T-helper 1 cell treated with Interleukin-12 subunit alpha and Interleukin-12 subunit beta and Interleukin-4 antibody, amounts not matched to agents 30 μg/mL and 1 μg/mL, for 36 hours (primary cell): ENCODE data around the gene ATF4.

ENCODE experiments used
- H3K27ac Mint-ChIP-seq: one replicate; pipeline ENCODE4 v1.8.0; 2021; ENCODE audit warnings: mild to moderate bottlenecking, mixed read lengths
- H3K27me3 Mint-ChIP-seq: one replicate; pipeline ENCODE4 v1.8.0; 2021; ENCODE audit warnings: low read depth, mixed read lengths
- H3K36me3 Mint-ChIP-seq: one replicate; pipeline ENCODE4 v1.8.0; 2021; ENCODE audit warnings: low read depth, mixed read lengths
- H3K4me1 Mint-ChIP-seq: one replicate; pipeline ENCODE4 v1.8.0; 2021; ENCODE audit warnings: low read depth, mixed read lengths
- H3K4me3 Mint-ChIP-seq: one replicate; pipeline ENCODE4 v1.8.0; 2021; ENCODE audit warnings: mild to moderate bottlenecking, moderate library complexity, mixed read lengths
- H3K9me3 Mint-ChIP-seq: one replicate; pipeline ENCODE4 v1.8.0; 2021; ENCODE audit warnings: mixed read lengths

Gene ATF4

DNA sequence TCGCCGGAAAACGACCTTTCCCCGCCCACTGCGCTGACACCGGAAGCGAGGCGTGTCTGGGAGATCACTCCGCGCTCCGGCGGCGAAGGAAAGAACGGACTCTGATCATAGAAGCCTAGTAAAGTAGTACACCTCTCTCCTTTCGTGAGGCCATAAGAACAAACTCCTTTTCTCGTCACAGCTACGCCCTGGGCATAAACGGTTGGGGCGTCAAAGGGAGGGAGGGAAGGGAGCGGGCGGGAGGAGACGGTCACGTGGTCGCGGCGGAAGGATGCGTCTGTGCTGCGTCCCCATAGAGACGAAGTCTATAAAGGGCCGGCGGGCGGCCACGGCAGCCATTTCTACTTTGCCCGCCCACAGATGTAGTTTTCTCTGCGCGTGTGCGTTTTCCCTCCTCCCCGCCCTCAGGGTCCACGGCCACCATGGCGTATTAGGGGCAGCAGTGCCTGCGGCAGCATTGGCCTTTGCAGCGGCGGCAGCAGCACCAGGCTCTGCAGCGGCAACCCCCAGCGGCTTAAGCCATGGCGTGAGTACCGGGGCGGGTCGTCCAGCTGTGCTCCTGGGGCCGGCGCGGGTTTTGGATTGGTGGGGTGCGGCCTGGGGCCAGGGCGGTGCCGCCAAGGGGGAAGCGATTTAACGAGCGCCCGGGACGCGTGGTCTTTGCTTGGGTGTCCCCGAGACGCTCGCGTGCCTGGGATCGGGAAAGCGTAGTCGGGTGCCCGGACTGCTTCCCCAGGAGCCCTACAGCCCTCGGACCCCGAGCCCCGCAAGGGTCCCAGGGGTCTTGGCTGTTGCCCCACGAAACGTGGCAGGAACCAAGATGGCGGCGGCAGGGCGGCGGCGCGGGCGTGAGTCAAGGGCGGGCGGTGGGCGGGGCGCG is at the start of gene ATF4:
Gene ATF4 (plus strand): TSS at position 337 of the 880 bp plus-strand sequence. CDS start 884 bp downstream, outside the sequence.
- no peaks in the 10 kb centered on the region for H3K9me3 Mint-ChIP-seq
- H3K36me3 Mint-ChIP-seq, result peaks cover 57% of the 10 kb centered on the region
- peak within 1 kb of the TSS; percentile 91 for H3K4me3 Mint-ChIP-seq
- peak within 1 kb of the TSS; percentile 97 for H3K27ac Mint-ChIP-seq
- peaks cover 3% of the 10 kb centered on the region for H3K27me3 Mint-ChIP-seq
- peaks cover 50% of the 10 kb centered on the region for H3K4me1 Mint-ChIP-seq

GRCh38 chr22:39471381-39472141 is 48.8 kb upstream of the ATF4 start:
- Mint-ChIP-seq H3K4me3 (peak overlapping the region; percentile 69), H3K4me1 (peaks cover 22% of the 10 kb centered on the region), H3K36me3 (no peaks in the 10 kb centered on the region), H3K27me3 (no peaks in the 10 kb centered on the region), H3K27ac (peak overlapping the region; percentile 84), H3K9me3 (no peaks in the 10 kb centered on the region)

DNA sequence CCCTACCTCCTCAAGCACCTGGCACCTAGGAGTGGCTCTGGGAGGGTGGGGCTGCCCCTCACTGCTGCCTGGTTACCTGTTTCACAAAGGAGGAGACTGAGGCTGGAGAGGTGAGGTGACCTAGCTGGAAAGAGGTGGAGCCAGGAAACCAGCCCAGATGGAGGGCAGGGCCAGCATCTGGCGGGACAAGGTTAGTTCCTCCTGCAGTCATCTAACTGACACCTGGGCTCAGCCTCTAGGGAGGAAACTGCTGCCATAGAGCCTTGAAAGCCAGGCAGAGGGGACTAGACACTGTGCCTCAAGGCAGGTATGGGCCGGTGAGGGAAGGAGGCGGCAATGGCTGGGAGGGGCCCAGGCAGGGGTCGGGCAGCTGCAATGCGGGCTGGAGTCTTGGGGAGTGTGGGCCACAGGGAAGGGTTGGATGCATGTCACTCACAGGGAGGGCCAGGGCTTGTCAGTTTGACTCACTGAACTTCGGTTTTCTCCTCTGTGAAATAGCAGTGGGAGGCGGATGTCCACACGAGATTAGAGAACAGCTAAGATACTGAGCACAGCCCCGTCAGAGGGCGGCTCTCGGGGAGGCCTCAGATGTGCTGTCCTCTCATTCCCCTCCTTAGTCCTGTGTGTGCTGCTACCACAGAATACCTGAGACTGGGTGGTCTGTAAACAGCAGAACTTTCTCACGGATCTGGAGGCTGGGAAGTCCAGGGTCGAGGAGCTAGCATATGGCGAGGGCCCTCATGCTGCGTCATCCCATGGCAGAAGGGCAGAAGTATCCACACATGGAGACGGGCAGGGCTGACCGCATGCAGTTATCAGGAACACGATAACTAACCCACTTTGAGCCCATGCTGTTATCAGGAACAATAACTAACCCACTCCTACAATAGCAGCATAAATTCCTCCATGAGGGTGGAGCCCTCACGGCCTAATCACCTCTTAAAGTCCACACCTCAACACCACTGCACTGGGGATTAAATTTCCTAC is 47.5 kb upstream of the ATF4 start:
- Mint-ChIP-seq H3K27ac (peak overlapping the region; percentile 67), H3K4me3 (no peak overlapping the region), H3K4me1 (peaks cover 22% of the 10 kb centered on the region), H3K9me3 (no peaks in the 10 kb centered on the region), H3K36me3 (no peaks in the 10 kb centered on the region), H3K27me3 (no peaks in the 10 kb centered on the region)

GRCh38 chr22:39473851-39474250 is 46.5 kb upstream of the ATF4 start:
- H3K36me3 Mint-ChIP-seq, result no peaks in the 10 kb centered on the region
- H3K9me3 Mint-ChIP-seq, result no peaks in the 10 kb centered on the region
- H3K4me1 Mint-ChIP-seq, result peaks cover 20% of the 10 kb centered on the region
- no peak overlapping the region for H3K4me3 Mint-ChIP-seq
- no peaks in the 10 kb centered on the region for H3K27me3 Mint-ChIP-seq
- H3K27ac Mint-ChIP-seq, result no peak overlapping the region

DNA sequence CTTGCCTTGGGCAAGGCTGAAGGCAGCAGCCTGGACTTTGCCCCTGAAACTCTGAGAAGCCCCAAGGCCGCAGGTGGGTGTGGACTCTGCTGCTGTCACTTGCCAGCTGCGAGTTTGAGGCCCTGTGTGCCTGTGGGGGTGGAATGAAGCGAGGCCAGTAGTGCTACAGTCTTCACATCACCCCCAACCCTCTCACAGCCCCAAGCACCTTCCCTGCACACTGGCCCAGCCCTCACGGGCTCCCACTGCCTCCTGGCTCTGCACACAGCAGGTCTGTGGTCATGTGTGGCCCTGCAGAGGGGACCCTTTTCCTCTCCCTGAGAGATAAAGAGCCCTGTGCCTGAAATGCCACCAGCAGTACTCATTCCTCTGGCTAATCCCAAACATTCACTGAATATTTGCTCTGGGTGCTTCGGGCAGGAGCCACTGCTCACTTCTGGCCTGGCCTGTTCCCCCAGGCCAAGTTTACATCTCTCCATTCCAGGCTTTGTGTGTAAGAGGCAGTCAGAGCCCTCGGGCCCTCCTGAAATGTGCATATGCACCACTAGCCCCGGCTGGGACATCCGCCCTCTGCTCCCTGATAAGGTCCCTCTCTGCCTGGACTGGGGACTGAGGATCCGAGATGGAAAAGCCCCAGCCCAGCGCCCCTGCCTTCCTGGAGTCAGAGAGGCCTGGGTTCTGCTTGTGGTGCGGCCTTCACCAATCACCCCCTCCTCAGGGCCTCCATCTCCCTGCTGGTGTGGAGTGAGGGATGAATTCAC is 45.8 kb upstream of the ATF4 start:
- Mint-ChIP-seq H3K9me3 (no peaks in the 10 kb centered on the region), H3K36me3 (no peaks in the 10 kb centered on the region), H3K27me3 (no peaks in the 10 kb centered on the region), H3K4me1 (peaks cover 20% of the 10 kb centered on the region), H3K4me3 (no peak overlapping the region), H3K27ac (no peak overlapping the region)

DNA sequence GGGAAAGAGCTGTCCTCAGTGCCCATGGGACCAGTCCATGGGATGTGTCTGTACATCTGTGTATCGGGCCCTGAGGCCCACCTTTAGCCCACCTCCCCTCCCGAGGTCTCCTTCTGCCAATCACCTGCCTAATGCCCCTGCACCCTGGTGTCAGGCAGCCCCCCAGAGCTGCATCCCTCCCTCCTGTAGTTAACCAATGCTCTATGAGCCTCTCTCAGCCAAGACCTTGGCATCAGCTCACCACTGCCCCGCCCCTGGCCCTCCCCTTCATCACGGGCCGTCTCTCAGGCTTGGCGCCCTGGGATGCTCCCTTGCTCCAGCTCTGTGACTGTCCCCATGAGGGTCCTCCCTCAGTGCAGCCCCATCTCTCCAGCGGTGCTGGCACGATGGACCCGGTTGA is 45.0 kb upstream of the ATF4 start:
- Mint-ChIP-seq H3K27me3 (no peaks in the 10 kb centered on the region), H3K9me3 (no peaks in the 10 kb centered on the region), H3K4me3 (no peak overlapping the region), H3K36me3 (no peaks in the 10 kb centered on the region), H3K4me1 (peaks cover 17% of the 10 kb centered on the region), H3K27ac (no peak overlapping the region)

DNA sequence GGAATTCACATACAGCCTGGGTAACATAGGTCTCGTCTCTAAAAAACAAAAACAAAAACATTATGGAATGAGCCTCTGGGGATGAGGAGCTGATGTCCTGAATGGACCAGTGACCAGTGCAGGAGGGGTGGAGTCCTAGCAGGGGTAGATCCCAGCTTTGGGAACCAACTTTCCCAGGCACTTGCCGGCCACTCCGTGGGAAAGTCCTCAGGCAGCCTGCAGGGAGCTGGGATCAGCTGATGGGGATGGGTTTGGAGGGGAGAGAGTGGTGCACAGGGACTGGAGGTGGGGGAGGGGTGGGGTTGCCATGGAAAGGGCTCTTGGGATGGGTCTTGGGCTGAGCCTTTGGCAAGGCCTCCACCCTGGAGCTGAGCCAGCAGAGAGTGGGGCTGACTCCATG is 44.5 kb upstream of the ATF4 start:
- Mint-ChIP-seq H3K4me1 (peaks cover 17% of the 10 kb centered on the region), H3K36me3 (no peaks in the 10 kb centered on the region), H3K27ac (no peak overlapping the region), H3K4me3 (no peak overlapping the region), H3K9me3 (no peaks in the 10 kb centered on the region), H3K27me3 (no peaks in the 10 kb centered on the region)

DNA sequence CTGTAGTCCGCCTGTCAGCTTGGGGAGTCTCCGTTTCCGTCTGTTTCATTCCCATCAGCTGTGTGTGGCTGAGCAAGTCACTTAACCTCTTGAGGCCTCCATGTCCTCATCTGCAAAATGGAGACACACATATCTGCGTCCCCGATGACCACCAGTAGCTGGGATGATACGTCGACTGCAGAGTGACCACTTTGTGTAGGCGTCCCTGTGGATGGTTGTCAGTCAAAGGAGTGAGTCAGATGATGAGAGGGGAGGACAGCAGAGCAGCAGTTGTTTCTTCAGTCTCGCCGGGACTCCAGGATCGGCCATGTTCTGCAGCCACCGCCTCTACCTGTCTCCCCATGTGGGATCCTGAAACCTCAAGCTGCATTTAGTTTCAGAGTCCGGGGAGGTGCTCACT is 43.7 kb upstream of the ATF4 start:
- Mint-ChIP-seq H3K4me3 (no peak overlapping the region), H3K36me3 (no peaks in the 10 kb centered on the region), H3K27ac (no peak overlapping the region), H3K9me3 (no peaks in the 10 kb centered on the region), H3K4me1 (peaks cover 13% of the 10 kb centered on the region), H3K27me3 (no peaks in the 10 kb centered on the region)

- Mint-ChIP-seq H3K27ac (no peak overlapping the region), H3K27me3 (no peaks in the 10 kb centered on the region), H3K4me3 (no peak overlapping the region), H3K36me3 (no peaks in the 10 kb centered on the region), H3K9me3 (no peaks in the 10 kb centered on the region), H3K4me1 (peaks cover 6% of the 10 kb centered on the region)
Measured at GRCh38 chr22:39477542-39477941, 42.8 kb upstream of the ATF4 start.

DNA sequence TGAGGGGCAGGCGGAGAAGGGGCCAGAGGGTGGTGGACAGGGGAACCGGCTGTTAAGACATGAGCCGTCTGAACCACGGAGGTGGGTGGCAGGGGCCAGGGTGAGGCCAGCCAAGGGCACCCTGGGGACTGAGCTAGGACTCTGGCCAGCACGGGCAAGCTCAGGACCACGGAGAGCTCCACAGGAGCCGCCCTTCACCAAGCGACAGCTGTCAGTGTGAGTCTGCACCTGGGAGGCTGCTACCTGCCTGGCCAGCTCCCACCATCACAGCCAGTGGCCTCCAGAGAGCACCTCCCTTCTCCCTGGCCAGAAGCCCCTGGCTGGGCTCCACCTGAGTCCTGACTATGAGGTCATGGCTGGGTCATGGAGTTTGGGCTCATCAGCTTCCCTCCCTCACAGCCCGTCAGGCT is 41.9 kb upstream of the ATF4 start:
- no peak overlapping the region for H3K27ac Mint-ChIP-seq
- no peak overlapping the region for H3K4me3 Mint-ChIP-seq
- H3K27me3 Mint-ChIP-seq, result no peaks in the 10 kb centered on the region
- H3K9me3 Mint-ChIP-seq, result no peaks in the 10 kb centered on the region
- H3K36me3 Mint-ChIP-seq, result no peaks in the 10 kb centered on the region
- no peaks in the 10 kb centered on the region for H3K4me1 Mint-ChIP-seq

GRCh38 chr22:39479254-39479653 is 41.1 kb upstream of the ATF4 start:
- no peaks in the 10 kb centered on the region for H3K9me3 Mint-ChIP-seq
- no peaks in the 10 kb centered on the region for H3K27me3 Mint-ChIP-seq
- no peaks in the 10 kb centered on the region for H3K36me3 Mint-ChIP-seq
- H3K4me1 Mint-ChIP-seq, result no peaks in the 10 kb centered on the region
- H3K4me3 Mint-ChIP-seq, result no peak overlapping the region
- no peak overlapping the region for H3K27ac Mint-ChIP-seq

- no peaks in the 10 kb centered on the region for H3K36me3 Mint-ChIP-seq
- no peak overlapping the region for H3K27ac Mint-ChIP-seq
- no peaks in the 10 kb centered on the region for H3K4me1 Mint-ChIP-seq
- H3K4me3 Mint-ChIP-seq, result no peak overlapping the region
- no peaks in the 10 kb centered on the region for H3K9me3 Mint-ChIP-seq
- no peaks in the 10 kb centered on the region for H3K27me3 Mint-ChIP-seq
Measured at GRCh38 chr22:39480557-39480956, 39.8 kb upstream of the ATF4 start.

- Mint-ChIP-seq H3K9me3 (no peaks in the 10 kb centered on the region), H3K27ac (no peak overlapping the region), H3K36me3 (no peaks in the 10 kb centered on the region), H3K4me1 (no peaks in the 10 kb centered on the region), H3K27me3 (no peaks in the 10 kb centered on the region), H3K4me3 (no peak overlapping the region)
Measured at GRCh38 chr22:39481054-39481453, 39.3 kb upstream of the ATF4 start.
